Measurements from ENCODE around the gene PNPLA7. TPM values are rescaled to one million over a fixed set of nuclear protein-coding genes. Genes with fewer than 3 reads are reported as not detected.
"Not testable (repeated sequence)": the region's sequence is repeated elsewhere in the genome, so short reads cannot be mapped to it uniquely, and the experiment has no call there.

Gene PNPLA7
- total RNA-seq, 1 experiment from 2014 or later = 0.77 TPM

DNA sequence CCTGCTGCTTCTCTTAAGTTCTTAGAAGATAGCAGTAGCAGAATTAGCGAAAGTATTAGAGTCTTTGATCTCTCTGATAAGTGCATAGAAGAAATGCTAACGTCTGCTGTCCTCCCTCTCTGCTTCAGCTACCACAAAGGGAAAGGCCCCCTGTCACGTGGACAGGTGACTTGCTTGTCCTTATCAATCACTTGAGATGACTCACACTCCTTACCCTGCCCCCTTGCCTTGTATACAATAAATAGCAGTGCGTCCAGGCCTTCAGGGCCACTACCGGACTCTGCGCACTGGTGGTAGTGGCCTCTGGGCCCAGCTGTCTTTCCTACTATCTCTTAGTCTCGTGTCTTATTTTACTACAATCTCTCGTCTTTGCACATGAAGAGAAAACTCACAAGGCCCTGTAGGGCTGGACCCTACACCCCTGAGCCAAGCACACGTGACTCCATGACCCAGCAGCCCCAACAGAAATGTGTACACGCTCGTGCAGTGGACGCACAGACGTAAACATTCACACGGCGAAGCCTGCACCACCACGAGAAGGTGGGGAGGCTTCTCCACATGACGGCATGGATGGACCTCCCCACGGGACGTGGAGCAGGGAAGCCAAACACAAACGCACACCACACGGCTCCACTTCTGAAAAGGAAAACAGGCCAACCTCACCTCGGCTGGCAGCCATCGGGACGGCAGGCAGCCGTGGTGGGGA is 38.3 kb downstream of the PNPLA7 start:
- H3K4me1 ChIP-seq (ENCODE audit: insufficient read depth, low read length) = no peaks in the 10 kb centered on the region
- H3K79me2 ChIP-seq (ENCODE audit: low read length) = no peaks in the 10 kb centered on the region
- no peaks in the 10 kb centered on the region for H3K36me3 ChIP-seq (ENCODE audit: low read depth, low read length)
- no peak for TF ChIP-seq EZH2phosphoT487 (IDR thresholded peaks at IDR 0.05; ENCODE audit: borderline replicate concordance, low read length)
- no peak for TF ChIP-seq EZH2 (IDR thresholded peaks at IDR 0.05; ENCODE audit: low read length, unreplicated experiment)
- TF ChIP-seq, protein P1, sequence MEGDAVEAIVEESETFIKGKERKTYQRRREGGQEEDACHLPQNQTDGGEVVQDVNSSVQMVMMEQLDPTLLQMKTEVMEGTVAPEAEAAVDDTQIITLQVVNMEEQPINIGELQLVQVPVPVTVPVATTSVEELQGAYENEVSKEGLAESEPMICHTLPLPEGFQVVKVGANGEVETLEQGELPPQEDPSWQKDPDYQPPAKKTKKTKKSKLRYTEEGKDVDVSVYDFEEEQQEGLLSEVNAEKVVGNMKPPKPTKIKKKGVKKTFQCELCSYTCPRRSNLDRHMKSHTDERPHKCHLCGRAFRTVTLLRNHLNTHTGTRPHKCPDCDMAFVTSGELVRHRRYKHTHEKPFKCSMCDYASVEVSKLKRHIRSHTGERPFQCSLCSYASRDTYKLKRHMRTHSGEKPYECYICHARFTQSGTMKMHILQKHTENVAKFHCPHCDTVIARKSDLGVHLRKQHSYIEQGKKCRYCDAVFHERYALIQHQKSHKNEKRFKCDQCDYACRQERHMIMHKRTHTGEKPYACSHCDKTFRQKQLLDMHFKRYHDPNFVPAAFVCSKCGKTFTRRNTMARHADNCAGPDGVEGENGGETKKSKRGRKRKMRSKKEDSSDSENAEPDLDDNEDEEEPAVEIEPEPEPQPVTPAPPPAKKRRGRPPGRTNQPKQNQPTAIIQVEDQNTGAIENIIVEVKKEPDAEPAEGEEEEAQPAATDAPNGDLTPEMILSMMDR (conservative IDR thresholded peaks at IDR 0.05; ENCODE audit: low read depth, low read length) = no peak
- intact Hi-C loops (cut with micrococcal nuclease) = no loop called here
- no peak overlapping the region for H3K27ac ChIP-seq (ENCODE audit: low read length)
- ATAC-seq = no peak
- H4K20me1 ChIP-seq (ENCODE audit: low read length) = no peaks in the 10 kb centered on the region
- H3K9me2 ChIP-seq (replicated peaks; ENCODE audit: low read length) = no peaks in the 10 kb centered on the region
- POLR2A ChIA-PET (ENCODE audit: unreplicated experiment) = no interaction called here
- H3F3A ChIP-seq (ENCODE audit: low read length, unreplicated experiment) = no peaks in the 10 kb centered on the region
- H3K4me3 ChIP-seq (ENCODE audit: low read length) = no peak overlapping the region
- H3K9me3 ChIP-seq (ENCODE audit: low read length) = no peaks in the 10 kb centered on the region
- no peak overlapping the region for H3K9ac ChIP-seq (ENCODE audit: low read length)
- BruUV-seq (replicated peaks) = no TSS peak
- H3K4me2 ChIP-seq (ENCODE audit: low read length) = no peak overlapping the region
- CTCF ChIA-PET = no interaction called here
- no peak for DNase-seq
- H2AFZ ChIP-seq (ENCODE audit: low read length) = no peak overlapping the region
- H3K27me3 ChIP-seq (ENCODE audit: low read length) = no peaks in the 10 kb centered on the region

- H3K27me3 ChIP-seq (ENCODE audit: low read length); H3K9ac ChIP-seq (ENCODE audit: low read length); H3K9me3 ChIP-seq (ENCODE audit: low read length); H3K27ac ChIP-seq (ENCODE audit: low read length); H3F3A ChIP-seq (ENCODE audit: low read length, unreplicated experiment); H3K4me2 ChIP-seq (ENCODE audit: low read length); H3K36me3 ChIP-seq (ENCODE audit: low read depth, low read length); ATAC-seq; H4K20me1 ChIP-seq (ENCODE audit: low read length); intact Hi-C loops (cut with micrococcal nuclease); DNase-seq; H2AFZ ChIP-seq (ENCODE audit: low read length); H3K4me1 ChIP-seq (ENCODE audit: insufficient read depth, low read length); CTCF ChIA-PET; H3K9me2 ChIP-seq (replicated peaks; ENCODE audit: low read length); POLR2A ChIA-PET (ENCODE audit: unreplicated experiment); H3K79me2 ChIP-seq (ENCODE audit: low read length); BruUV-seq (replicated peaks); H3K4me3 ChIP-seq (ENCODE audit: low read length): not testable (repeated sequence)
Measured at GRCh38 chr9:137511126-137511525, 39.1 kb downstream of the PNPLA7 start.

DNA sequence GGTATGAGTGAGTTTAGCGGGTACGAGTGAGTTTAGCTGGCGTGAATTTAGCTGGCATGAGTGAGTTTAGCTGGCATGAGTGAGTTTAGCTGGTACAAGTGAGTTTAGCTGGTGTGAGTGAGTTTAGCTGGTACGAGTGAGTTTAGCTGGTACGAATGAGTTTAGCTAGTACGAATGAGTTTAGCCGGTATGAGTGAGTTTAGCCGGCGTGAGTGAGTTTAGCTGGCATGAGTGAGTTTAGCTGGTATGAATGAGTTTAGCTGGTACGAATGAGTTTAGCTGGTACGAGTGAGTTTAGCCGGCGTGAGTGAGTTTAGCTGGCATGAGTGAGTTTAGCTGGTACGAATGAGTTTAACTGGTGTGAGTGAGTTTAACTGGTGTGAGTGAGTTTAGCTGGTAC is 41.0 kb downstream of the PNPLA7 start:
- POLR2A ChIA-PET (ENCODE audit: unreplicated experiment) = interaction anchor here (0.6 kb wide), 1 partner anchor 38 kb away, joined by 5 read pairs; no protein-coding TSS in a partner anchor
- BruUV-seq (replicated peaks) = no TSS peak
- H3K4me3 ChIP-seq (ENCODE audit: low read length) = no peak overlapping the region
- no peaks in the 10 kb centered on the region for H3K4me1 ChIP-seq (ENCODE audit: insufficient read depth, low read length)
- H3K79me2 ChIP-seq (ENCODE audit: low read length) = no peaks in the 10 kb centered on the region
- H3K27ac ChIP-seq (ENCODE audit: low read length) = no peak overlapping the region
- no peaks in the 10 kb centered on the region for H3K27me3 ChIP-seq (ENCODE audit: low read length)
- ATAC-seq = no peak
- intact Hi-C loops (cut with micrococcal nuclease) = no loop called here
- no peak overlapping the region for H2AFZ ChIP-seq (ENCODE audit: low read length)
- H3K9ac ChIP-seq (ENCODE audit: low read length) = no peak overlapping the region
- CTCF ChIA-PET = interaction anchor here (0.8 kb wide), 1 partner anchor 86 kb away, joined by 4 read pairs; the partner anchor contains the start of genes EXD3 and NOXA1
- no peaks in the 10 kb centered on the region for H3K9me2 ChIP-seq (replicated peaks; ENCODE audit: low read length)
- H3K9me3 ChIP-seq (ENCODE audit: low read length) = no peaks in the 10 kb centered on the region
- H4K20me1 ChIP-seq (ENCODE audit: low read length) = no peaks in the 10 kb centered on the region
- H3K4me2 ChIP-seq (ENCODE audit: low read length) = no peak overlapping the region
- TF ChIP-seq, protein P1 (conservative IDR thresholded peaks at IDR 0.05; ENCODE audit: low read depth, low read length) = no peak
- no peak for TF ChIP-seq EZH2phosphoT487 (IDR thresholded peaks at IDR 0.05; ENCODE audit: borderline replicate concordance, low read length)
- no peak for TF ChIP-seq EZH2 (IDR thresholded peaks at IDR 0.05; ENCODE audit: low read length, unreplicated experiment)
- H3K36me3 ChIP-seq (ENCODE audit: low read depth, low read length) = no peaks in the 10 kb centered on the region
- DNase-seq = no peak
- H3F3A ChIP-seq (ENCODE audit: low read length, unreplicated experiment) = no peaks in the 10 kb centered on the region
